MG63 (cell line): Measurements from ENCODE around the gene E2F8. TPM values are rescaled to one million over a fixed set of nuclear protein-coding genes. Genes with fewer than 3 reads are reported as not detected.

Source experiments
- DNase-seq: peaks from one replicate; pipeline ENCODE4 v3.0.0-alpha.2; 2020
- H3K27me3 ChIP-seq: fragments of 250-450 bp; sonication (Bioruptor Pico); 2 replicates; pipeline ENCODE4 v1.5.1; 2020; ENCODE audit warnings: mild to moderate bottlenecking, moderate library complexity
- H3K36me3 ChIP-seq: fragments of 250-450 bp; sonication (Bioruptor Pico); 2 replicates; pipeline ENCODE4 v1.5.1; 2020; ENCODE audit warnings: mild to moderate bottlenecking, moderate library complexity
- H3K4me3 ChIP-seq: fragments of 250-450 bp; sonication (Bioruptor Pico); 2 replicates; pipeline ENCODE4 v1.5.1; 2020; ENCODE audit warnings: mild to moderate bottlenecking, moderate library complexity
- H3K9me3 ChIP-seq: fragments of 250-450 bp; sonication (Bioruptor Pico); 2 replicates; pipeline ENCODE4 v1.5.1; 2020; ENCODE audit warnings: mild to moderate bottlenecking, moderate library complexity
- total RNA-seq: library from RNA; depleted of rRNA; stranded (reverse); fragments of >200 nt; shearing (Covaris generic); gene quantifications from 2 replicates; pipeline ENCODE4 v1.2.3, GENCODE V29; 2014; ENCODE audit warnings: low replicate concordance

Gene E2F8
- total RNA-seq, 1 experiment from 2014 or later = 1.9 TPM

GRCh38 chr11:19239039-19239438, 1.7 kb downstream of the E2F8 start:
- Histone ChIP-seq H3K4me3 (no peak overlapping the region), H3K27me3 (no peaks in the 10 kb centered on the region), H3K36me3 (peaks cover 20% of the 10 kb centered on the region), H3K9me3 (no peaks in the 10 kb centered on the region)
- no peak for DNase-seq

GRCh38 chr11:19237813-19238212, 2.9 kb downstream of the E2F8 start:
- no peak for DNase-seq
- peaks cover 20% of the 10 kb centered on the region for H3K36me3 ChIP-seq
- no peaks in the 10 kb centered on the region for H3K9me3 ChIP-seq
- H3K27me3 ChIP-seq = no peaks in the 10 kb centered on the region
- H3K4me3 ChIP-seq = no peak overlapping the region

GRCh38 chr11:19237381-19237780, 3.4 kb downstream of the E2F8 start:
- H3K36me3 ChIP-seq = peaks cover 21% of the 10 kb centered on the region
- DNase-seq = no peak
- no peaks in the 10 kb centered on the region for H3K9me3 ChIP-seq
- no peaks in the 10 kb centered on the region for H3K27me3 ChIP-seq
- no peak overlapping the region for H3K4me3 ChIP-seq

GRCh38 chr11:19234231-19234817, 6.4 kb downstream of the E2F8 start:
- Histone ChIP-seq H3K4me3 (no peak overlapping the region), H3K27me3 (no peaks in the 10 kb centered on the region), H3K9me3 (no peaks in the 10 kb centered on the region), H3K36me3 (peaks cover 28% of the 10 kb centered on the region)
- DNase-seq = no peak

GRCh38 chr11:19232910-19233503, 7.7 kb downstream of the E2F8 start:
- no peak overlapping the region for H3K4me3 ChIP-seq
- peaks cover 30% of the 10 kb centered on the region for H3K36me3 ChIP-seq
- no peaks in the 10 kb centered on the region for H3K27me3 ChIP-seq
- peak; percentile 51 for DNase-seq
- H3K9me3 ChIP-seq = no peaks in the 10 kb centered on the region

- H3K9me3 ChIP-seq = no peaks in the 10 kb centered on the region
- peaks cover 16% of the 10 kb centered on the region for H3K36me3 ChIP-seq
- DNase-seq = no peak
- H3K27me3 ChIP-seq = no peaks in the 10 kb centered on the region
- no peak overlapping the region for H3K4me3 ChIP-seq
Observed at GRCh38 chr11:19229671-19230070, 11.1 kb downstream of the E2F8 start.

- Histone ChIP-seq H3K4me3 (no peak overlapping the region), H3K27me3 (no peaks in the 10 kb centered on the region), H3K9me3 (no peaks in the 10 kb centered on the region), H3K36me3 (peaks cover 12% of the 10 kb centered on the region)
- DNase-seq = no peak
Observed at GRCh38 chr11:19228968-19229367, 11.8 kb downstream of the E2F8 start.

GRCh38 chr11:19226378-19227195, 14.2 kb downstream of the E2F8 start:
- Histone ChIP-seq H3K4me3 (no peak overlapping the region), H3K27me3 (no peaks in the 10 kb centered on the region), H3K36me3 (peaks cover 7% of the 10 kb centered on the region), H3K9me3 (no peaks in the 10 kb centered on the region)
- DNase-seq = no peak

- Histone ChIP-seq H3K27me3 (no peaks in the 10 kb centered on the region), H3K9me3 (no peaks in the 10 kb centered on the region), H3K4me3 (no peak overlapping the region), H3K36me3 (peaks cover 7% of the 10 kb centered on the region)
- DNase-seq = no peak
Observed at GRCh38 chr11:19225581-19225980, 15.2 kb downstream of the E2F8 start.

GRCh38 chr11:19225123-19225522, 15.6 kb downstream of the E2F8 start:
- Histone ChIP-seq H3K36me3 (peaks cover 7% of the 10 kb centered on the region), H3K27me3 (no peaks in the 10 kb centered on the region), H3K4me3 (no peak overlapping the region), H3K9me3 (no peaks in the 10 kb centered on the region)
- DNase-seq = no peak

GRCh38 chr11:19220903-19221724, 19.6 kb downstream of the E2F8 start:
- Histone ChIP-seq H3K9me3 (no peaks in the 10 kb centered on the region), H3K27me3 (no peaks in the 10 kb centered on the region), H3K4me3 (no peak overlapping the region), H3K36me3 (no peaks in the 10 kb centered on the region; the same call in 1 of the 2 replicates)
- no peak for DNase-seq

- Histone ChIP-seq H3K36me3 (no peaks in the 10 kb centered on the region; the same call in 1 of the 2 replicates), H3K27me3 (no peaks in the 10 kb centered on the region), H3K9me3 (no peaks in the 10 kb centered on the region), H3K4me3 (no peak overlapping the region)
- no peak for DNase-seq
Observed at GRCh38 chr11:19218786-19219460, 21.8 kb downstream of the E2F8 start.

GRCh38 chr11:19218216-19218615, 22.5 kb downstream of the E2F8 start:
- H3K4me3 ChIP-seq = no peak overlapping the region
- H3K27me3 ChIP-seq = peaks cover 3% of the 10 kb centered on the region
- no peak for DNase-seq
- no peaks in the 10 kb centered on the region; the same call in 1 of the 2 replicates for H3K36me3 ChIP-seq
- no peaks in the 10 kb centered on the region for H3K9me3 ChIP-seq

- Histone ChIP-seq H3K9me3 (no peaks in the 10 kb centered on the region), H3K4me3 (no peak overlapping the region), H3K27me3 (peaks cover 3% of the 10 kb centered on the region), H3K36me3 (no peaks in the 10 kb centered on the region)
- DNase-seq = no peak
Observed at GRCh38 chr11:19216709-19217374, 23.9 kb downstream of the E2F8 start.

GRCh38 chr11:19216021-19216420, 24.7 kb downstream of the E2F8 start:
- H3K36me3 ChIP-seq = no peaks in the 10 kb centered on the region
- peaks cover 3% of the 10 kb centered on the region for H3K27me3 ChIP-seq
- no peak overlapping the region for H3K4me3 ChIP-seq
- H3K9me3 ChIP-seq = no peaks in the 10 kb centered on the region
- no peak for DNase-seq
